ENCODE measurements around the gene DUSP28. TPM values are rescaled to one million over a fixed set of nuclear protein-coding genes. Genes with fewer than 3 reads are reported as not detected.

Gene DUSP28
- total RNA-seq, 3 donors from 2014 or later: 3.5 to 5.3 (median 4.3) TPM

DNA sequence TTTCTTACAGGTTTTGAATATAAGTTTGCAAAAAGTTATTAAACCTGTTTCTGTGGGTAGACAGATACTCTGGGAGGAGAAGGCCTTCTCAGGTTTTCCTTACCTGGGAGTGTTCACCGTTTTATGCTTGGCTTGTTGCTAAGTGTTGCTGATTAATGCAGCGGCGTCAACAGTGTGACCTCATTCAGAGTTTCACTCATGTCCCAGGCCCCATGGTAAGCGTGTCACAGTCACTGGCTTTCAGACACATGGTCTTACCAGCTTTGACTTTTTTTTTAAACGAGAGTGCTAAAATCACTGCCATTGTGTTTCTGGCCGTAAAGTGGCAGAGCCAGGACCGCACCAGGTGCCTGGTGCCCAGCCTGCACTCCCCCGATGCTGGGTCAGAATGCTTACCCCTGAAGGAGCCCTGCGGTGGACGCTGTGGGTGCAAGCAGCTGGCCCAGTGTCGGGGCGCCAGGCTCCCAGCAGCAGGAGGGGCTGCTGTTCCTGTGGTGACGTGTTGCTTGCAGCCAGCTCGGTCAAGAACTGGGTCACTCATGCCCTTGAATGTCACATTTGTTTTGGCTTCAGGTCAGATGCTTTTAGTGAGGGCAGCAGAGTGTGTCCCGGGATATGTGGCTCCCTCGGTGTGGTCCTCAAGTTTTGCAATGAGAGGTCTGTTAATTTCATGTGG is 29.8 kb downstream of the DUSP28 start:
- Histone ChIP-seq H3K4me1 (ENCODE audit: low read depth) (peaks cover 19% of the 10 kb centered on the region), H3K9me3 (no peaks in the 10 kb centered on the region), H3K4me3 (no peak overlapping the region), H3K36me3 (ENCODE audit: low read depth) (no peaks in the 10 kb centered on the region)
- DNase-seq (peak in 2 of 3 donors; percentile 20 to 30), ATAC-seq (no peak)
- intact Hi-C loops (cut with DNase I, micrococcal nuclease): no loop called here
- TF ChIP-seq, protein P1, sequence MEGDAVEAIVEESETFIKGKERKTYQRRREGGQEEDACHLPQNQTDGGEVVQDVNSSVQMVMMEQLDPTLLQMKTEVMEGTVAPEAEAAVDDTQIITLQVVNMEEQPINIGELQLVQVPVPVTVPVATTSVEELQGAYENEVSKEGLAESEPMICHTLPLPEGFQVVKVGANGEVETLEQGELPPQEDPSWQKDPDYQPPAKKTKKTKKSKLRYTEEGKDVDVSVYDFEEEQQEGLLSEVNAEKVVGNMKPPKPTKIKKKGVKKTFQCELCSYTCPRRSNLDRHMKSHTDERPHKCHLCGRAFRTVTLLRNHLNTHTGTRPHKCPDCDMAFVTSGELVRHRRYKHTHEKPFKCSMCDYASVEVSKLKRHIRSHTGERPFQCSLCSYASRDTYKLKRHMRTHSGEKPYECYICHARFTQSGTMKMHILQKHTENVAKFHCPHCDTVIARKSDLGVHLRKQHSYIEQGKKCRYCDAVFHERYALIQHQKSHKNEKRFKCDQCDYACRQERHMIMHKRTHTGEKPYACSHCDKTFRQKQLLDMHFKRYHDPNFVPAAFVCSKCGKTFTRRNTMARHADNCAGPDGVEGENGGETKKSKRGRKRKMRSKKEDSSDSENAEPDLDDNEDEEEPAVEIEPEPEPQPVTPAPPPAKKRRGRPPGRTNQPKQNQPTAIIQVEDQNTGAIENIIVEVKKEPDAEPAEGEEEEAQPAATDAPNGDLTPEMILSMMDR (IDR thresholded peaks at IDR 0.05): no peak

DNA sequence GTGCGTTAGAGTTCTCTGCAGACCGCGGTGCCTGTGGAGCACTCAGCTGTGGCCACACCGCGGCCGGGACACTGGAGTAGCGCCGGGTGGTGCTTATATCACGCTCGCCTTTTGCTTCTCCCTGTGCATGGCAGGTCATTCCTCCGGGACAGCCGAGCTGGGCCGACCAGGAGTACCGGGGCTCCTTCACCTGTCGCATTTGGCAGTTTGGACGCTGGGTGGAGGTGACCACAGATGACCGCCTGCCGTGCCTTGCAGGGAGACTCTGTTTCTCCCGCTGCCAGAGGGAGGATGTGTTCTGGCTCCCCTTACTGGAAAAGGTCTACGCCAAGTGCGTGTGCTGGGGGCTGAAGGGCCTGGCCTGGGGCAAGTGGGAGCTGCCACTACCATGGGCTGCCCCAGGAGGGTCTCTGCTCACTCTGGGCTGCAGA is 30.5 kb downstream of the DUSP28 start:
- TF ChIP-seq, protein P1 (IDR thresholded peaks at IDR 0.05): no peak
- H3K4me3 ChIP-seq: no peak overlapping the region
- ATAC-seq (no peak), DNase-seq (peak in 1 of 3 donors; percentile 45)
- H3K9me3 ChIP-seq: no peaks in the 10 kb centered on the region
- H3K4me1 ChIP-seq (ENCODE audit: low read depth): peaks cover 14% of the 10 kb centered on the region
- no peaks in the 10 kb centered on the region for H3K36me3 ChIP-seq (ENCODE audit: low read depth)
- intact Hi-C loops (cut with DNase I, micrococcal nuclease): no loop called here

DNA sequence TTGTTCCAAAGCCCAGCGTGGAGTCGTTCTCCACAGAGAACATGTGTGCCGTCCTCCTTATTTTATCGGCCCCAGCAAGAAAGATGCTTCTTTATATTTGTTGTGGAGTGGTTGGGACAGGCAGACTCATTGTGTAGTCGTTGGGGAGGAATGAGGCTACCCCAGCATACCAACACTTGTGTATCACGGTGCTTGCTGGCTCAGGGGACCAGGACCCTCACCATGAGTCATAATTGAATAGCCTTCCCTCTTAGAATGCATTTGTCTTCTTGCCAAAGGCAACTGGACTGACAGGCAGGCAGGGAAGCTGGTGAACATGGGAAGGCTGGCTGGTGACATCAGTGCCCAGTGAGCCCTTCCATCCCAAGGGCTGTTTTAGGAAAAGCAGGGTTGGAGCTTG is 31.1 kb downstream of the DUSP28 start:
- Histone ChIP-seq H3K9me3 (no peaks in the 10 kb centered on the region), H3K4me3 (no peak overlapping the region), H3K36me3 (ENCODE audit: low read depth) (no peaks in the 10 kb centered on the region), H3K4me1 (ENCODE audit: low read depth) (peaks cover 14% of the 10 kb centered on the region)
- intact Hi-C loops (cut with DNase I, micrococcal nuclease): no loop called here
- ATAC-seq: no peak
- DNase-seq: no peak
- TF ChIP-seq, protein P1 (IDR thresholded peaks at IDR 0.05): no peak

DNA sequence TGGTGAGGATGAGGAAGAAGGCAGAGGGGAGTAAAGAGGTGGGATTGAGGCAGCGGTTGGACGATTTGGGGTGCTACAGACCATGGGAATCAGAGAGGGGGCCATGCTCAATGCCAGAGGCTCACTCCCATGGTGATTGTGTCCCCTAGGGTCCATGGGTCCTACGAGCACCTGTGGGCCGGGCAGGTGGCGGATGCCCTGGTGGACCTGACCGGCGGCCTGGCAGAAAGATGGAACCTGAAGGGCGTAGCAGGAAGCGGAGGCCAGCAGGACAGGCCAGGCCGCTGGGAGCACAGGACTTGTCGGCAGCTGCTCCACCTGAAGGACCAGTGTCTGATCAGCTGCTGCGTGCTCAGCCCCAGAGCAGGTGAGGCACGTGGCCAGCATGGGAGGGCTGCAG is 31.6 kb downstream of the DUSP28 start:
- H3K36me3 ChIP-seq (ENCODE audit: low read depth): no peaks in the 10 kb centered on the region
- peaks cover 14% of the 10 kb centered on the region for H3K4me1 ChIP-seq (ENCODE audit: low read depth)
- H3K9me3 ChIP-seq: no peaks in the 10 kb centered on the region
- DNase-seq (peak in 1 of 3 donors; percentile 27), ATAC-seq (no peak)
- intact Hi-C loops (cut with DNase I, micrococcal nuclease): no loop called here
- TF ChIP-seq, protein P1 (IDR thresholded peaks at IDR 0.05): no peak
- no peak overlapping the region for H3K4me3 ChIP-seq

DNA sequence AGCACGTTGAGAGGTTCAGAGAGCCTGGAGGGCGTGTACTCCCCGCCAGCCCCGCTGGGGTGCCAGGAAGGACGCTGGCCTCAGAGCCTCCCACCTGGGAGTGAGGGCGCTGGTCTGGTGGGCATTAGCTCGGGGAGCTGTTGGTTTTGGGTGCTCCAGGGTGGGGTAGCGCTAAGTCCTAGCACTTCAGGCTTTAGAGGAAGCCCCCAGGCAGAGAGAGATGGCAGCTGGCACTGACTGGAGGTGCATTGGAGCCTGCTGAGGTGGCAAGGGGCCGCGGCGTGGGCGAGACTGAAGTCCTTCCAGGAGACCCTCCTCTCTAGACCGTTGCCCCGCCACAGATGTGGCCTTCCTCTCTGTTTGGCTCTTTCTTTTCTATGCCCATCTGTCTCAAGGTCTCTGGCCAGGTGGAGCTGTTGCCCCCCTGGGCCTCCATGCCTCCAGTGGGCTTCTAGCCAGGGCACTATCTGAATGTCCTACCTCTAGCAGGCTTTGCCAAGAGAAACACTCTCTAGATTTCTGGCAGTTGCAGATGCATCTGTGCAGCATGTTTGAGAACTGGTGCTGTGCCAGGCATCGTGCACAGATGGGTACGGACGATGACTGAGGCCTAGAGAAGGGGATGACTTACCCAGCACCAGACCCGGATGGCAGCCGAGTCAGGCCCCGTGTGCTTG is 33.0 kb downstream of the DUSP28 start:
- DNase-seq: peak in 1 of 3 donors; percentile 35
- intact Hi-C loops (cut with DNase I, micrococcal nuclease): no loop called here

More for the DNA sequence above, 33.0 kb downstream of the DUSP28 start:
- Histone ChIP-seq H3K4me1 (ENCODE audit: low read depth) (peaks cover 4% of the 10 kb centered on the region), H3K4me3 (no peak overlapping the region), H3K9me3 (no peaks in the 10 kb centered on the region), H3K36me3 (ENCODE audit: low read depth) (no peaks in the 10 kb centered on the region)
- TF ChIP-seq, protein P1 (IDR thresholded peaks at IDR 0.05): no peak
- ATAC-seq: no peak

Measured in mucosa of descending colon (tissue), 3 donors.